GM12872 (cell line): ENCODE measurements around the gene HINT3.

Experiments used
- CTCF ChIP-seq: IDR thresholded peaks from 3 replicates; pipeline ENCODE4 v1.5.1; 2011; ENCODE audit warnings: low read depth, mild to moderate bottlenecking, low read length, moderate library complexity; ENCODE audit not compliant: insufficient read depth

HINT3 gene

GRCh38 chr6:126020305-126021050 lies 63.9 kb downstream of the HINT3 start:
- TF ChIP-seq CTCF: no peak

DNA sequence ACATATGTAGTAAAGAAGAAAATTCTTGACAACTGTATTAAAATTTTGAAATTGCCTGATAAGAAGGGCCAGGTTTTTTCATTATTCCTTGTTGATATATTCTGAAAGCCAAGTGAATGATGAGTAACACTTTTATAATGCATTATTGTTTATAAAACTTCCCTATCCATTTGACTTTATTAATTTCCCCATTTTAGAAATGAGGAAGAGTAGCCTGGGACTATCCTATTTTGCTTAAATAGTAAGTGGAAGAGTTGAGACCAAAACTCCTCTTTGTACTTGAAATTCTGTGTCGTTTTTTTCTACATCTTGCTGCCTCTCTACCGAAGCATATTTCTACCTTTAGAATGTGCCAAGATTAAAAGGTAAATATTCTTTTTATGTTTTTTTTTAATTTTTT lies 69.4 kb downstream of the HINT3 start:
- TF ChIP-seq CTCF: no peak

DNA sequence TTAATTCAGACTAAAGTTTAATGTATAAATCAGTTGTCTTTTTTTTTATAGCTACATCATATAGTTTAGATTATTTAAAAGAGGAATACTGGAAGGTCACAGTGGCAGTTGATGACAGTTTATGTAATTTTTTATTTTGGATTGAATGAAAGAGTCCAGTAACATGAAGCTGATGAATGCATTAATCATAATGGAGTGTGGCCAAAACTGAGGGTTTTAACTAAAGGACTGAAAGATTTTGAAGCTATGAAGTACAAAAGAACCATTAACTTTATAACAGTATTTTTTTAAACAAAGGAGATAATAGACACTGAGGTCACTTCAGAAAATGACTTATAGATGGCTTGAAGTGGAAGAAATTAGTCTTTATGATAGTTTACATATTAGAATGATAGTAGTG lies 71.0 kb downstream of the HINT3 start:
- no peak for TF ChIP-seq CTCF
